TTC549 (cell line): ENCODE measurements around the gene LNX2.

ENCODE experiments used
- FAIRE-seq: peaks from 2 replicates; lab custom pipeline; 2012; peaks lifted over from hg19 to GRCh38; lab: Jason Lieb, UNC

Gene LNX2

GRCh38 chr13:27556109-27556508 is 64.2 kb downstream of the LNX2 start:
- no peak for FAIRE-seq

- FAIRE-seq, result no peak
Observed at GRCh38 chr13:27551562-27551961, 68.8 kb downstream of the LNX2 start.

- no peak for FAIRE-seq
Observed at GRCh38 chr13:27549406-27549981, 70.8 kb downstream of the LNX2 start.

GRCh38 chr13:27542220-27542619 is 78.1 kb downstream of the LNX2 start:
- FAIRE-seq, result no peak

- no peak for FAIRE-seq
Observed at GRCh38 chr13:27541386-27541785, 78.9 kb downstream of the LNX2 start.

GRCh38 chr13:27536361-27537101 is 83.8 kb downstream of the LNX2 start:
- FAIRE-seq, result no peak

GRCh38 chr13:27535546-27535945 is 84.8 kb downstream of the LNX2 start:
- FAIRE-seq, result no peak

GRCh38 chr13:27534981-27535380 is 85.3 kb downstream of the LNX2 start:
- no peak for FAIRE-seq

- no peak for FAIRE-seq
Observed at GRCh38 chr13:27534108-27534980, 86.0 kb downstream of the LNX2 start.

- FAIRE-seq, result no peak
Observed at GRCh38 chr13:27533155-27533643, 87.1 kb downstream of the LNX2 start.

- FAIRE-seq, result no peak
Observed at GRCh38 chr13:27528908-27529307, 91.4 kb downstream of the LNX2 start.

- no peak for FAIRE-seq
Observed at GRCh38 chr13:27526516-27526915, 93.8 kb downstream of the LNX2 start.

- FAIRE-seq, result no peak
Observed at GRCh38 chr13:27524981-27525975, 95.1 kb downstream of the LNX2 start.

- FAIRE-seq, result no peak
Observed at GRCh38 chr13:27523346-27524073, 96.8 kb downstream of the LNX2 start.

GRCh38 chr13:27522847-27523246 is 97.5 kb downstream of the LNX2 start:
- FAIRE-seq, result no peak

- FAIRE-seq, result no peak
Observed at GRCh38 chr13:27516103-27516502, 104.2 kb downstream of the LNX2 start.

GRCh38 chr13:27510082-27510481 is 110.2 kb downstream of the LNX2 start:
- FAIRE-seq, result no peak

GRCh38 chr13:27508802-27509201 is 111.5 kb downstream of the LNX2 start:
- FAIRE-seq, result no peak

GRCh38 chr13:27505792-27506191 is 114.5 kb downstream of the LNX2 start:
- FAIRE-seq, result no peak

- no peak for FAIRE-seq
Observed at GRCh38 chr13:27504868-27505194, 115.5 kb downstream of the LNX2 start.
